Adrenal gland (tissue), 5 donors: ENCODE results near the gene NUMBL.

ENCODE experiments used
- POLR2A ChIP-seq, 2 donors: fragments of 450-650 bp; IDR thresholded peaks; one replicate each; pipeline ENCODE4 v1.6.1; 2017; ENCODE audit warnings: antibody characterized with exemption in 2 of 2, mild to moderate bottlenecking in 2 of 2, moderate library complexity in 1 of 2
- TF ChIP-seq, protein P1 (sequence below), 6 experiments: fragments of 450-650 bp in 4 of 6; fragments of 200-600 bp in 2 of 6; sonication (generic) in 1 of 6; IDR thresholded peaks; 1 replicate in 5 of 6; 2 replicates in 1 of 6; pipeline versions ENCODE4 v1.5.1 to v1.8.0; 2016 to 2021; ENCODE audit warnings: antibody characterized with exemption in 6 of 6, mild to moderate bottlenecking in 2 of 6, moderate library complexity in 1 of 6
- donor health status: DM: no; HTN: no; CAD: no.

DNA sequence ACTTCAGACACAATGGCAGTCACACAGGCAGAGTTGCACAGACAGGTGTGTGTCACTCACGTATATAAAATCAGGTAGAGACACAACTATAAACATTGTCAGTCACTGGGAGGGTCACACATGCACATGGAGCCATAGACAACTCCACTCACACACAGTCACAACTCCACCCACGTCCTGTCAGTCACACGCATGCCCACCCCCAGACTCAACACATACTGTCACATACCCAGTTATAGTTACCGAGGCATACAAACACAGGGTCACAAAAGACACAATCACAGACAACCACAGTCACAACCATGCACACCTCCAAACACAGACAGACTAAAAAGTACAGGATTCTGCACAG, 1.5 kb downstream of the NUMBL start:
- TF ChIP-seq, protein P1, sequence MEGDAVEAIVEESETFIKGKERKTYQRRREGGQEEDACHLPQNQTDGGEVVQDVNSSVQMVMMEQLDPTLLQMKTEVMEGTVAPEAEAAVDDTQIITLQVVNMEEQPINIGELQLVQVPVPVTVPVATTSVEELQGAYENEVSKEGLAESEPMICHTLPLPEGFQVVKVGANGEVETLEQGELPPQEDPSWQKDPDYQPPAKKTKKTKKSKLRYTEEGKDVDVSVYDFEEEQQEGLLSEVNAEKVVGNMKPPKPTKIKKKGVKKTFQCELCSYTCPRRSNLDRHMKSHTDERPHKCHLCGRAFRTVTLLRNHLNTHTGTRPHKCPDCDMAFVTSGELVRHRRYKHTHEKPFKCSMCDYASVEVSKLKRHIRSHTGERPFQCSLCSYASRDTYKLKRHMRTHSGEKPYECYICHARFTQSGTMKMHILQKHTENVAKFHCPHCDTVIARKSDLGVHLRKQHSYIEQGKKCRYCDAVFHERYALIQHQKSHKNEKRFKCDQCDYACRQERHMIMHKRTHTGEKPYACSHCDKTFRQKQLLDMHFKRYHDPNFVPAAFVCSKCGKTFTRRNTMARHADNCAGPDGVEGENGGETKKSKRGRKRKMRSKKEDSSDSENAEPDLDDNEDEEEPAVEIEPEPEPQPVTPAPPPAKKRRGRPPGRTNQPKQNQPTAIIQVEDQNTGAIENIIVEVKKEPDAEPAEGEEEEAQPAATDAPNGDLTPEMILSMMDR (IDR thresholded peaks at IDR 0.05), result no peak
- no peak for TF ChIP-seq POLR2A (IDR thresholded peaks at IDR 0.05)
